Endothelial cell (in vitro differentiated cells): ENCODE results near the gene PCED1B. TPM values are rescaled to one million over a fixed set of nuclear protein-coding genes. Genes with fewer than 3 reads are reported as not detected.
"Not testable (repeated sequence)": the region's sequence is repeated elsewhere in the genome, so short reads cannot be mapped to it uniquely, and the experiment has no call there.

ENCODE experiments used
- DNase-seq: peaks from one replicate; pipeline ENCODE4 v3.0.0; 2021; ENCODE audit warnings: low spot score
- H3K27ac Mint-ChIP-seq: one replicate; pipeline ENCODE4 v1.8.0; 2021; ENCODE audit warnings: mixed read lengths, inconsistent platforms; ENCODE audit not compliant: unreplicated experiment
- H3K27me3 Mint-ChIP-seq: one replicate; pipeline ENCODE4 v1.8.0; 2021; ENCODE audit warnings: mild to moderate bottlenecking, moderate library complexity, mixed read lengths, inconsistent platforms; ENCODE audit not compliant: unreplicated experiment
- H3K36me3 Mint-ChIP-seq: one replicate; pipeline ENCODE4 v1.8.0; 2021; ENCODE audit warnings: mild to moderate bottlenecking, low read depth, mixed read lengths, inconsistent platforms; ENCODE audit not compliant: unreplicated experiment
- H3K4me1 Mint-ChIP-seq: one replicate; pipeline ENCODE4 v1.8.0; 2021; ENCODE audit warnings: mild to moderate bottlenecking, mixed read lengths, inconsistent platforms; ENCODE audit not compliant: unreplicated experiment
- H3K4me3 Mint-ChIP-seq: one replicate; pipeline ENCODE4 v1.8.0; 2021; ENCODE audit warnings: mild to moderate bottlenecking, mixed read lengths, inconsistent platforms; ENCODE audit not compliant: unreplicated experiment
- H3K9me3 Mint-ChIP-seq: one replicate; pipeline ENCODE4 v1.8.0; 2021; ENCODE audit warnings: mixed read lengths, inconsistent platforms; ENCODE audit not compliant: unreplicated experiment
- CTCF ChIP-seq: fragments of 200-600 bp; sonication (generic); IDR thresholded peaks from one replicate; pipeline ENCODE4 v1.5.0; 2021; ENCODE audit warnings: antibody characterized with exemption; ENCODE audit not compliant: unreplicated experiment
- total RNA-seq: library from RNA; stranded (reverse); fragmentation: NEBNext Ultra II Directional; extraction: Animal tissue kit (Norgen Biotek cat#: 25700); gene quantifications from one replicate; pipeline ENCODE4 v1.2.1, GENCODE V29; 2021; ENCODE audit not compliant: unreplicated experiment

The PCED1B gene
- total RNA-seq, 1 donor from 2014 or later, result 9.7 TPM

- no peak for DNase-seq
- H3K27ac Mint-ChIP-seq, result no peak overlapping the region
- H3K9me3 Mint-ChIP-seq, result no peaks in the 10 kb centered on the region
- H3K27me3 Mint-ChIP-seq, result no peaks in the 10 kb centered on the region
- H3K36me3 Mint-ChIP-seq, result peaks cover 7% of the 10 kb centered on the region
- TF ChIP-seq CTCF, result no peak
- peaks cover 6% of the 10 kb centered on the region for H3K4me1 Mint-ChIP-seq
- no peak overlapping the region for H3K4me3 Mint-ChIP-seq
These were observed 134.0 kb downstream of the PCED1B start for GRCh38 chr12:47213396-47213795.

GRCh38 chr12:47214001-47214619 is 134.7 kb downstream of the PCED1B start:
- no peaks in the 10 kb centered on the region for H3K27me3 Mint-ChIP-seq
- H3K9me3 Mint-ChIP-seq, result no peaks in the 10 kb centered on the region
- no peak overlapping the region for H3K27ac Mint-ChIP-seq
- DNase-seq, result no peak
- peaks cover 6% of the 10 kb centered on the region for H3K4me1 Mint-ChIP-seq
- no peak overlapping the region for H3K4me3 Mint-ChIP-seq
- H3K36me3 Mint-ChIP-seq, result peaks cover 7% of the 10 kb centered on the region
- no peak for TF ChIP-seq CTCF

DNA sequence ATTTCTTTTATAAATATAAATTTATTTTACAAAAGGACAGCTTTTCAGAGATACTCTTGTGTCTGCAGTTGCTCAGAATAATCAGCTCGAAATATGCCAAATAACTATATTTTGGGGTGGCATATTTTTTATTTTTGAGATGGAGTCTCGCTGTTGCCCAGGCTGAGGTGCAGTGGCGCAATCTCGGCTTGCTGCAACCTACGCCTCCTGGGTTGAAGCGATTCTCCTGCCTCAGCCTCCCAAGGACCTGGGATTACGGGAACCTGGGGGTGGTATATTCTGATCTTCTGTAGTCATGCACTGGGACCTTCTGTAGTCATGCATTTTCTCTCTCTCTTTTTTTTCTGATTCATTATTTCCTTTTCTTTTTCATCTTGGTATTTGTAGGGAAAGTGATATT is 135.3 kb downstream of the PCED1B start:
- Mint-ChIP-seq H3K27me3 (no peaks in the 10 kb centered on the region), H3K4me1 (peaks cover 6% of the 10 kb centered on the region), H3K9me3 (no peaks in the 10 kb centered on the region), H3K27ac (no peak overlapping the region), H3K36me3 (peaks cover 7% of the 10 kb centered on the region), H3K4me3 (no peak overlapping the region)
- DNase-seq, result no peak
- no peak for TF ChIP-seq CTCF

- DNase-seq, result no peak
- no peaks in the 10 kb centered on the region for H3K27me3 Mint-ChIP-seq
- H3K36me3 Mint-ChIP-seq, result peaks cover 10% of the 10 kb centered on the region
- peaks cover 10% of the 10 kb centered on the region for H3K4me1 Mint-ChIP-seq
- H3K4me3 Mint-ChIP-seq, result no peak overlapping the region
- H3K27ac Mint-ChIP-seq, result peak overlapping the region; percentile 44
- H3K9me3 Mint-ChIP-seq, result no peaks in the 10 kb centered on the region
- no peak for TF ChIP-seq CTCF
These were observed 136.8 kb downstream of the PCED1B start for GRCh38 chr12:47216150-47216677.

- not testable (repeated sequence) for H3K4me3 Mint-ChIP-seq, H3K27ac Mint-ChIP-seq, DNase-seq, H3K27me3 Mint-ChIP-seq, H3K36me3 Mint-ChIP-seq, H3K9me3 Mint-ChIP-seq
- H3K4me1 Mint-ChIP-seq, result peaks cover 11% of the 10 kb centered on the region
These were observed 138.1 kb downstream of the PCED1B start for GRCh38 chr12:47217595-47217869.
